B cell (primary cell): Measurements from ENCODE around the gene BPIFB1. TPM values are rescaled to one million over a fixed set of nuclear protein-coding genes. Genes with fewer than 3 reads are reported as not detected.

Source experiments
- ATAC-seq: fragments of 200-7000 bp; cut with Tn5 transposase; one replicate; pipeline ENCODE4 v1.10.0; 2021; ENCODE audit warnings: low read depth, mild to moderate bottlenecking, moderate number of reproducible peaks, moderate library complexity
- CTCF ChIA-PET: fragments of 350-600 bp; sonication (Branson Sonifier 250); formaldehyde crosslinking; loops from one replicate; lab custom pipeline; 2021; ENCODE audit warnings: antibody characterized with exemption, inconsistent platforms; lab: Charles Lee
- POLR2A ChIA-PET: fragments of 350-600 bp; sonication (Branson Sonifier 250); formaldehyde crosslinking; loops from one replicate; lab custom pipeline; 2021; ENCODE audit warnings: antibody characterized with exemption; lab: Charles Lee
- DNase-seq: peaks from one replicate; pipeline ENCODE4 v3.0.0; 2013
- H2AFZ ChIP-seq: 2 replicates; pipeline ENCODE4 v1.6.1; 2012; ENCODE audit warnings: mild to moderate bottlenecking, low read depth, low read length; ENCODE audit not compliant: insufficient read depth, poor library complexity, severe bottlenecking
- H3K27ac ChIP-seq, 2 donors: 1 replicate in 1 of 2; 2 replicates in 1 of 2; pipeline ENCODE4 v1.5.1; 2012 to 2013; ENCODE audit warnings: low read length in 2 of 2, mild to moderate bottlenecking in 2 of 2, moderate library complexity in 1 of 2
- H3K27me3 ChIP-seq, 4 experiments: fragments of 200-600 bp in 1 of 4; sonication (generic) in 1 of 4; replicated peaks in 1 of 4; 1 replicate in 2 of 4; 2 replicates in 2 of 4; pipeline versions ENCODE4 v1.6.1 to v1.7.0; 2013 to 2016; ENCODE audit warnings: low read length in 3 of 4, mild to moderate bottlenecking in 2 of 4, mixed read lengths in 1 of 4, moderate library complexity in 1 of 4; ENCODE audit not compliant: insufficient read depth in 4 of 4, control insufficient read depth in 3 of 4; ENCODE audit errors: control extremely low read depth in 1 of 4
- H3K36me3 ChIP-seq, 2 experiments: replicated peaks in 1 of 2; 1 replicate in 1 of 2; 2 replicates in 1 of 2; pipeline versions ENCODE4 v1.6.1 to v1.7.1; 2013; ENCODE audit warnings: low read length in 1 of 2; ENCODE audit not compliant: insufficient read depth in 2 of 2, control insufficient read depth in 1 of 2; ENCODE audit errors: control extremely low read depth in 1 of 2, extremely low read depth in 1 of 2
- H3K4me1 ChIP-seq, 2 donors: fragments of 200-600 bp in 1 of 2; sonication (generic) in 1 of 2; 1 replicate in 1 of 2; 2 replicates in 1 of 2; pipeline versions ENCODE4 v1.5.1 to v1.6.1; 2013 to 2017; ENCODE audit warnings: low read length in 2 of 2; ENCODE audit not compliant: control insufficient read depth in 2 of 2, insufficient read depth in 2 of 2
- H3K4me2 ChIP-seq: replicated peaks from 2 replicates; pipeline ENCODE3; 2012; ENCODE audit warnings: mild to moderate bottlenecking, low read depth, low read length; ENCODE audit not compliant: poor library complexity, severe bottlenecking
- H3K4me3 ChIP-seq, 5 experiments: fragments of 200-600 bp in 1 of 5; sonication (generic) in 1 of 5; 1 replicate in 3 of 5; 2 replicates in 2 of 5; pipeline versions ENCODE4 v1.5.1 to v1.7.0; 2011 to 2016; ENCODE audit warnings: low read length in 4 of 5, mild to moderate bottlenecking in 4 of 5, low read depth in 2 of 5, control low read depth in 1 of 5, moderate library complexity in 1 of 5; ENCODE audit not compliant: insufficient read depth in 1 of 5; ENCODE audit errors: control extremely low read depth in 1 of 5, extremely low read depth in 1 of 5
- H3K79me2 ChIP-seq: fragments of 200-600 bp; sonication (generic); one replicate; pipeline ENCODE4 v1.6.0; 2016; ENCODE audit warnings: low read length; ENCODE audit not compliant: control insufficient read depth, insufficient read depth
- H3K9ac ChIP-seq: fragments of 200-600 bp; sonication (generic); 2 replicates; pipeline ENCODE4 v1.6.1; 2017; ENCODE audit warnings: mild to moderate bottlenecking, low read length, moderate library complexity
- H3K9me3 ChIP-seq, 3 donors: one replicate each; pipeline versions ENCODE4 v1.6.1 to v1.7.1; 2013; ENCODE audit warnings: low read length in 2 of 3; ENCODE audit not compliant: control insufficient read depth in 2 of 3, insufficient read depth in 1 of 3; ENCODE audit errors: control extremely low read depth in 1 of 3
- H4K20me1 ChIP-seq: 2 replicates; pipeline ENCODE4 v1.6.0; 2012; ENCODE audit warnings: mild to moderate bottlenecking, low read length; ENCODE audit not compliant: insufficient read depth, control insufficient read depth, poor library complexity, severe bottlenecking
- H3K27ac Mint-ChIP-seq: one replicate; pipeline ENCODE4 v1.8.0; 2021; ENCODE audit warnings: mixed read lengths
- H3K27me3 Mint-ChIP-seq: one replicate; pipeline ENCODE4 v1.8.0; 2021; ENCODE audit warnings: mixed read lengths
- H3K4me1 Mint-ChIP-seq: one replicate; pipeline ENCODE4 v1.8.0; 2021; ENCODE audit warnings: mixed read lengths
- H3K4me3 Mint-ChIP-seq: one replicate; pipeline ENCODE4 v1.8.0; 2021; ENCODE audit warnings: mixed read lengths
- H3K9me3 Mint-ChIP-seq: one replicate; pipeline ENCODE4 v1.8.0; 2022; ENCODE audit warnings: mixed read lengths; ENCODE audit not compliant: insufficient read depth
- EZH2 ChIP-seq: IDR thresholded peaks from 2 replicates; pipeline ENCODE4 v1.6.1; 2012; ENCODE audit warnings: borderline replicate concordance, low read depth, mild to moderate bottlenecking, moderate library complexity, low read length; ENCODE audit not compliant: insufficient read depth, poor library complexity, severe bottlenecking
- WGBS: methylation state at CpG from one replicate; pipeline ENCODE4 v1.1.5; 2013; ENCODE audit warnings: missing lambda C conversion rate; ENCODE audit not compliant: insufficient coverage; 5-methylcytosine and 5-hydroxymethylcytosine counted together
- intact Hi-C: fragments of 100-400 bp; cut with micrococcal nuclease; formaldehyde crosslinking; loops from one replicate; pipeline ENCODE4 v1.10.0; 2022
- polyA plus RNA-seq: library from polyadenylated mRNA; depleted of rRNA; stranded (reverse); fragments of >200 nt; gene quantifications from 2 replicates; pipeline ENCODE4 v1.2.3, GENCODE V29; 2012
- total RNA-seq, 2 donors: library from RNA; stranded (reverse); fragments of 120-200 nt in 1 of 2; gene quantifications; 1 replicate in 1 of 2; 2 replicates in 1 of 2; pipeline versions ENCODE4 v1.2.3 to v1.2.4, GENCODE V29; 2013 to 2022
- TF ChIP-seq, protein P1 (sequence below): fragments of 200-600 bp; IDR thresholded peaks from one replicate; pipeline ENCODE4 v1.8.0; 2022; ENCODE audit warnings: antibody characterized with exemption, mild to moderate bottlenecking

Gene BPIFB1
- total and polyA plus RNA-seq, 2 donors (not counting 1 experiment from before 2014, with no cell fraction given), result not detected

DNA sequence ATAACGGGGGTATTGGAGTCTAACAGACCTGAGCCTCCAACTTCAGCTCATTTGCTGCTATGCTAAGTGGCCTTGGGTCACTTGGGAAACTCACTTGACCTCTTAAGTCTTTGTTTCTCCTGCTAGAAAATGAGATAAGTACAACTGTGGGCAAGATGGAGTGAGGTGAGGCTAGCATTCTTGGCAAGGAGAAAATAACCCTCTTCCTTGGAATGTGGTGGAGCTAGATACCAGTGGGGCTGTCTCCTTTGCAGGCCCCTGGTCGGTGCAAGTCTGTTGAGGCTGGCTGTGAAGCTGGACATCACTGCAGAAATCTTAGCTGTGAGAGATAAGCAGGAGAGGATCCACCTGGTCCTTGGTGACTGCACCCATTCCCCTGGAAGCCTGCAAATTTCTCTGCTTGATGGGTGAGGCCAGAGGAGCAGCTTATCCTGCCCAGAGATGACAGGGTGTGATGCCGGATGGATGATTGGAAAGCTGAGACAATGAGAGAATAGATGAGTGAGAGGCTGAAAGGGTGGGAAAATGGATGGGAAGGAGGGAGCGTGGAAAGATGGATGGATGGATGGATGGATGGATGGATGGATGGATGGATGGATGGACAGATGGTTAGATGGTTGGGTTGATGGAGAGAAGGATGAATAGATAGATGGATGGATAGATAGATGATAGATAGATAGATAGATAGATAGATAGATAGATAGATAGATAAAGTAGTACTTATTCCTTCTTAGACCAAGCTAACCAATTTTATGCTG, 42.9 kb upstream of the BPIFB1 start:
- intact Hi-C loops, result no loop called here
- H3K79me2 ChIP-seq, result no peaks in the 10 kb centered on the region
- no peak overlapping the region for H3K27ac ChIP-seq
- 72% methylated on average over 4 of the region's 4 CpGs for WGBS
- H4K20me1 ChIP-seq, result no peaks in the 10 kb centered on the region
- H3K27me3 Mint-ChIP-seq, result peaks cover 42% of the 10 kb centered on the region
- no peaks in the 10 kb centered on the region for H3K4me1 Mint-ChIP-seq
- CTCF ChIA-PET, result no interaction called here
- POLR2A ChIA-PET, result no interaction called here
- H3K4me3 ChIP-seq, result no peak overlapping the region
- DNase-seq, result no peak
- no peaks in the 10 kb centered on the region for H3K9me3 Mint-ChIP-seq
- no peaks in the 10 kb centered on the region for H3K9me3 ChIP-seq
- TF ChIP-seq, protein P1, sequence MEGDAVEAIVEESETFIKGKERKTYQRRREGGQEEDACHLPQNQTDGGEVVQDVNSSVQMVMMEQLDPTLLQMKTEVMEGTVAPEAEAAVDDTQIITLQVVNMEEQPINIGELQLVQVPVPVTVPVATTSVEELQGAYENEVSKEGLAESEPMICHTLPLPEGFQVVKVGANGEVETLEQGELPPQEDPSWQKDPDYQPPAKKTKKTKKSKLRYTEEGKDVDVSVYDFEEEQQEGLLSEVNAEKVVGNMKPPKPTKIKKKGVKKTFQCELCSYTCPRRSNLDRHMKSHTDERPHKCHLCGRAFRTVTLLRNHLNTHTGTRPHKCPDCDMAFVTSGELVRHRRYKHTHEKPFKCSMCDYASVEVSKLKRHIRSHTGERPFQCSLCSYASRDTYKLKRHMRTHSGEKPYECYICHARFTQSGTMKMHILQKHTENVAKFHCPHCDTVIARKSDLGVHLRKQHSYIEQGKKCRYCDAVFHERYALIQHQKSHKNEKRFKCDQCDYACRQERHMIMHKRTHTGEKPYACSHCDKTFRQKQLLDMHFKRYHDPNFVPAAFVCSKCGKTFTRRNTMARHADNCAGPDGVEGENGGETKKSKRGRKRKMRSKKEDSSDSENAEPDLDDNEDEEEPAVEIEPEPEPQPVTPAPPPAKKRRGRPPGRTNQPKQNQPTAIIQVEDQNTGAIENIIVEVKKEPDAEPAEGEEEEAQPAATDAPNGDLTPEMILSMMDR, result no peak
- TF ChIP-seq EZH2, result no peak
- no peak overlapping the region for H3K9ac ChIP-seq
- no peaks in the 10 kb centered on the region for H3K4me1 ChIP-seq
- ATAC-seq, result no peak
- no peak overlapping the region for H3K4me2 ChIP-seq
- no peak overlapping the region for H3K27ac Mint-ChIP-seq
- H3K36me3 ChIP-seq, result no peaks in the 10 kb centered on the region
- no peak overlapping the region for H3K4me3 Mint-ChIP-seq
- H2AFZ ChIP-seq, result no peak overlapping the region
- peaks cover 0 to 3% (median 0%) of the 10 kb centered on the region in 4 experiments for H3K27me3 ChIP-seq

DNA sequence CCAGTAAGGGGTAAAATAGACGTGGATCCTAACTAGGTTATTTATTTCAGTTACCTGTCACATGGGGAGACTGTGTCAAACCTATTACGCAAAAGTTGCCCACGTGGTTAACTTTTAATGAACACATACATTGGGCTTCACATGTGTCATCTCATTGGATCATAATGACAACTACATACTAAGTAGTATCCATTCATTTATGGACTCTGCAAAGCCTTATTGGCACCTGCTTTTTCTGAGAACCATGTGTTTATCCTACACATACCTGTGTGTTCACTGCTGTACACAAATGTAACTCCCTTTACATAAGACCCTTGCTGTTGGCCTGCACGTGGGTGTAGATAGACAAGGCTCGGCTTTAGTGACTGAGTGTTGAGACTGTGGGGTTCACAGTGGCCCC, 42.1 kb upstream of the BPIFB1 start:
- Histone ChIP-seq H3K4me1 (no peaks in the 10 kb centered on the region), H3K4me2 (no peak overlapping the region), H3K79me2 (no peaks in the 10 kb centered on the region), H3K9ac (no peak overlapping the region), H3K27me3 (peaks cover 0 to 3% (median 0%) of the 10 kb centered on the region in 4 experiments), H3K4me3 (no peak overlapping the region), H3K27ac (no peak overlapping the region), H4K20me1 (no peaks in the 10 kb centered on the region), H3K36me3 (no peaks in the 10 kb centered on the region), H2AFZ (no peak overlapping the region), H3K9me3 (no peaks in the 10 kb centered on the region)
- Mint-ChIP-seq H3K27me3 (peaks cover 38% of the 10 kb centered on the region), H3K4me1 (no peaks in the 10 kb centered on the region), H3K27ac (no peak overlapping the region), H3K9me3 (no peaks in the 10 kb centered on the region), H3K4me3 (no peak overlapping the region)
- 72% methylated on average over 3 of the region's 5 CpGs for WGBS
- intact Hi-C loops, result no loop called here
- TF ChIP-seq EZH2, result no peak
- TF ChIP-seq, protein P1, result no peak
- ChIA-PET CTCF (no interaction called here), POLR2A (no interaction called here)
- DNase-seq, result no peak
- no peak for ATAC-seq
